ENCODE data around the gene ODC1.

Gene ODC1

DNA sequence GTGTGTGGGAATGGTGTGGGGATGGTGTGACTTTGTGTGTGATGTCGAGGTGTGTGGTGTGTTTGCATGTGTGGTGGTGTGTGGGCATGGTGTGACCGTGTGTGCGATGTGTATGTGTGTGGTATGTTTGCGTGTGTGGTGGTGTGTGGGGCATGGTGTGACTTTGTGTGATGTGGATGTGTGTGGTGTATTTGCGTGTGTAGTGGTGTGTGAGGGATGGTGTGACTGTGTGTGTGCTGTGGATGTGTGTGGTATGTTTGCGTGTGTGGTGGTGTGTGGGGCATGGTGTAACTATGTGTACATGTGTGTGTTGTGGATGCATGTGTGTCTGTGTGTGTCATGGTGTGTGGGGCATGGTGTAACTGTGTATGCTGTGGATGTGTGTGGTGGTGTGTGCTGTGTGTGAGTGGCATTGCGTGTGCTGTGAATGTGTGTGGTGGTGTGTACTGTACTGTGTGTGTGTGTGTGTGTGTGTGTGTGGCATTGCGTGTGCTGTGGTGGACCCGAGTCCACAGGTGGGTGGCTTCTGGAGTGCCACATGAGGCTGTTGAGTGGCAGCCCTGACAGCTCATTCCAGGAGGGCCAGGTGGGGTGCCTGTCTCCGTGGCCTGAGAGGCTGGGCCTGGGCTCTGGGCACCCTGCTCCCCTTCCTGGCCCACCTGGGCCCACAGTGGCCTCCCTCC lies 14.7 kb downstream of the ODC1 start:
- no peak for DNase-seq

DNA sequence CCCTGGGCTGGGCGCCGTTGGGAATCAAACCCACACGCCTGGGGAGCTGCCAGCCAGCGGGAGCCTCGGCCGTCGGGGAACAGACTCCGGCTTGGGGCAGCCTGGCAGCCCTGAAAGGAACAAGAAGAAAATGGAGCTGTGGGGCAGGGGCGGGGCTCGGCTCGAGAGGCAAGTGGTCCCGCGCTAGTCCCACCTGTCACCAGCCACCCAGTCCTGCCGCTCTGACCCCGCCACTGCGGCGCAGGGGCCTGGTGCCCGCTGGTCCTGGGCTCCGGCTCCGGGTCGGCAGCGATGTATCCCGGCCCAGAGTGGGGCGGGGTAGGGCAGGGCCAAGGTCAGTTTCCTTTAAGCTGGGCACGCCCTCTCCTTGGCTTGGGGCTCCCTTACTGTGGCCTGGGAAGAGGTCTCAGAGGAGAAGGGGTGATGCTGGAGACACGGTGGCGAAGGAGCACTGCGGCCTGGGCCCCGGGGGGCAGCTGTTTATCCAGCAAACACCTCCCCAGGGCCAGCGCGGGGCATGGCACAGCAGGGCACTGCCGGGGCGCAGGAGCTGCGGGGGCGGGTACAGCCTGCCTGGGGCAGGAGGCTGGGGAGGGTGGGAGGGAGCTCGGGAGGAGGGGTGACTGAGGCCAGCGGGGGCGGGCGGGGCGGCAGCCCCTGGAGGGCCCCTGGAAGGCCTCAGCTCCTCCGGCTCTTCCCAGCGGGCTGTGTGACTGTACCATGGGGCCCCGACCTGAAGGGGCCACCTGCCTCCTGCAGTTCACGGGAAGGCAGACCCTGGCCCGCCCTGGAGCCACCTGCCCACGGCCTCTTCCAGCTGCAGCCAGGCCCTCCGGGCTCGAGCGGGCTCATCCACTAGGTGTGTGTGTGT lies 15.6 kb downstream of the ODC1 start:
- DNase-seq: no peak

DNA sequence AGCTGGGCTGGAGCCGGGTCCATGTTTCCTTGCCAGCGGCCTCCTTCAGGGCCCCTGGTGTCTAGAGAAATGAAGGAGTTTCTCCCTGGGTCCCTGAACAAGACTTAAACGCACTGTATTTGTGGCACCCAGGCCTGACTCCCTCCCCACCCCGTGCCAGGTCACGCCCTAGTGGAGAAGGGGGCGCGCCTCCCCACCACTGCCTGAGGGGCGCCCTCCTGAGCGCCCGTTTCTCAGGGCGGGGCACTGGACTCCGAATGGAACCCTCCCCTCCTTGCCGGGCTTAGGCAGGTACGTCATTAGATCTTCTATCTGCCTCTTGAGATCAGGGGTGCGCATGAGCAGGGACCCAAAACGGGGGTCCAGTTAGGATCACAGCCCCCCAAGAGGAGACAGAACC lies 16.3 kb downstream of the ODC1 start:
- no peak for DNase-seq

DNA sequence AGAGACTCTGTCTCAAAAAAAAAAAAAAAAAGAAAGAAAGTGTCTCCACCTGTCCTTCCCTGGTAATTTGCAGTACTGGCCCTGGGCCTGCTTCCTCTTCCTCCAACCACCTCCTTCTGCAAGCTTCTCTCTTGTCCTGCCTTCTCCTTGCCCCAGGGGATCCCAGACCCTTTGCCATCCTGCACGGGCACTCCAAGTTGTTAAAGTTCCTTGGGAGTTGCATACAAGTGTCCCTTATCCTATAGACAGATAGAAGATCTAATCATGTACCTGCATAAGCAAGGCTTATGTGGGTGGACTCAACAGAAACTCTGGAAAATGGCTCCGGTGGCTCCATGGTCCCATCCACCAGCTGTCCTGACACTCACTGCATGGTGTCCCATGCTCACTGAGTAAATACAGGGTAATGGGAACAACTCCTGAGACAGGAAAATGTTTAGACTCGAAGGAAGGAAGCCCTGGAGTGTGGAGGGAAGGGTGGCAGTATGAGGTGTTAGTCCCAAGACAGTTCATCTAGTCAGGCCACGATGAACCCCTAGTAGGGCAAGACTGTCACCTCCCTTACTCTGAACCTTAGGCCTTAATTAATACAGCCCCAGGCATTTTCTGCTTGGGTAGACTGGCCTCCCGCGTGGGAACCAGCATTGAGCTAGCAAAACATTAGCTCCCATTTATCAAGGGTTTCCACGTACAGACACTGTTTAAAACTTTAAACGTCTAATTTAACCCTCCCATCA lies 17.1 kb downstream of the ODC1 start:
- DNase-seq: no peak

DNA sequence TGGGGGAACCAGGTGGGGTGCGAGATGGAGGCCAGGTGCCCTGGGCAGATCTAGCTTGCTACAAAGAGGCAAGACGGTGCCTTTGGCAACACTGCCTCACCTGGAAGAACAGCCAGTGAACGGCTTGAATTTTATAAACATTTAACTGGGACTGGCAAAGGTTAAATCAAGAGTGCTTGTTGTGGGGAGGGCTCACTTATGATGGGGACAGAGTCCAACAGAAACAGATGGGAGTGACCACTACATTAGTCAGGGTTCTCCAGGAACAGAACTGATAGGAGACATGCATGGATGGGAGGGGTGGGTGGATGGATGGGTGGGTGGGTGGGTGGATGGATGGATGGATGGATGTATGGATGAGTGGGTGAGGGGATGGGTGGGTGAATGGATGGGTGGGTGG lies 19.2 kb downstream of the ODC1 start:
- no peak for DNase-seq

DNA sequence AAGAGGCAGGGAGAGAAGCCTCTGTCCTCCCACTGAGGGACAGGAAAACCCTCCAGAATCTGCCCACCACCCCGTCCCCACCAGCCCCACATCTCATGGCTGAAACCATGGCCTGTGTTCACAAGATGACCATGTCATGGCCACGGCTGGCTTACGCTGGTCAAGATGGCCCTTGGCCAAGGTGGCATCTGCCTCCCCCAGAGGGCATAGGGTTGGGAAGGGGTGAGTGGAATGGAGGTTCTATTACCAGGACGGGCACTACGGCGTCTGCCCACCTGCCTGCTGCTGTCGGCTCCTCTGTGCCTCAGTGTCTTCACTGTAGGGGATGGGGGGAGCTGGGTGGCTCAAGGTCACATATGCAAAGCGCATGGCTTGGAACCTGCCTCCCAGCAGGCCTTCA lies 19.8 kb downstream of the ODC1 start:
- DNase-seq: no peak

DNA sequence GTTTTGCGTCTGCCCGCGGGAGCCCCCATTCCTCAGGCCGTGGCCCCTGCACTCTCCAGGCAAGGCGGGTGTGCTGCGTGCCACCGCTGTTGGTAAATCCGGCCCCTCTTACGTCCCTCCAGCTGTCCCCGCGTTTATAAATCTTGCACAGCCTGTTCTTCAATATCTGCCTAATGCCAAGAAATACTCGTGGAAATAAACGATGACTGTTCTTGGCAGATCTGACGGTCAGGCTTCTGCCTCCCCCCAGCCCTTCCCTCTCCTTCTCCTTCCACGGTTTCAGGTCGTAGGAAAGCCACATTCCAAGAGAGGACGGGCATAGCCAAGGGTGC lies 20.5 kb downstream of the ODC1 start:
- no peak for DNase-seq

DNA sequence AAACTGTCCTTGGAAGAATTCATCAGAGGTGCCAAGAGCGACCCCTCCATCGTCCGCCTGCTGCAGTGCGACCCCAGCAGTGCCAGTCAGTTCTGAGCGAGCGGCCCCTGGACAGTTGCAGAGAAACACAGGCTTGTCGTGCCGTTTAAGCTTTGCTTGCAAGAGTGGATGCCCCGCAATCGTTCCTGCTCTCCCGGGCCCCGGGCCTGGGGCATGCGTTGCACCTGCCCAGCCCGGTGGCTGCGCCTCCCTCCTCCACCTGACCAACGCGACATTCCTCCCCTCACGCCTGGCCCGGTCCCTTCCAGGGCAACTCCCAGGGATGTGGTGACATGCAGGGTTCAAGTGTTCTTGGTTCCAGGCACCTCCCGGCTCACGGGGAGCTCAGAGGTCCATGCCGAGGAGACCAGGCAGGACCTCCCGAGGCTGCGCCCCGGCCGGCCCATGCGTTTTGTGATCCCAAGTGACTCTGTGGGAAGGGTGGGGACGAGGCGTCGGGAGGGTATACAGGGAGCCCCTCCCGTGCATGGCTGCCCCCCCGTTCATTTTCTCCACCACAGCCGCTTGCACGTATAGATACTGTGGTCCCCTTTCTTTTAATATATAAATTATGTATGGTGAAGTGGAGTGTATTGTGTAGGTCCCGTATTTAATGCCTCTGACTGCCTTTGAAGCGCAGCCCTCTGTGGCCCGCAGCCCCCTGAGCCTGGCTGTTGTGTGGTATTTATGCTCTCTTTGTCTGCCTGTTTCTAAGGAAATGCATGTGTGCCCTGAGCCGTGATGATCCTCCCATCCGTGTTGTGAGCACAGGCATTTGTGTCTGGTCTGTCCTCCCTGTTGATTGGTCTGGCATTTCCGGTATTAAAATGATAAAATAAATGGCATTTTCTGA lies 21.2 kb downstream of the ODC1 start:
- no peak for DNase-seq

DNA sequence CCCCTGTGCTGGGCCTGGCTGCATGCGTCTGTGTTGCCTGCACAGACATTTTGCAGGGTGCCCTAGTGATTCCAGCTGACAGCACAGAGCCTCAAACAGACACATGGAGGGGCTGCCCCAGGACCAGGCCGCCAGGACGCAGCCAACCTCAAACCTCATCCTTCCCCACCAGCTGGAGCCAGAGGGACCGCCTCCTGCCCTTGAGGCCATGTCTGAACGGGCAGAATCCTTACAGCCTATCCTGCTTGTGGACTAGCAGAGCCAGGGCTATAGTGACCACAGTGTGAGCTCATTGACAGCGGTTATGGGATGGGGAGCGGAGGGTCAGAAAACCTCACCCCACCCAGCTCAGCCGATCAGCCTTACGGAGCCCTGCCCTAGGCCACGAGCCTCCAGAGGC lies 22.4 kb downstream of the ODC1 start:
- DNase-seq: no peak

DNA sequence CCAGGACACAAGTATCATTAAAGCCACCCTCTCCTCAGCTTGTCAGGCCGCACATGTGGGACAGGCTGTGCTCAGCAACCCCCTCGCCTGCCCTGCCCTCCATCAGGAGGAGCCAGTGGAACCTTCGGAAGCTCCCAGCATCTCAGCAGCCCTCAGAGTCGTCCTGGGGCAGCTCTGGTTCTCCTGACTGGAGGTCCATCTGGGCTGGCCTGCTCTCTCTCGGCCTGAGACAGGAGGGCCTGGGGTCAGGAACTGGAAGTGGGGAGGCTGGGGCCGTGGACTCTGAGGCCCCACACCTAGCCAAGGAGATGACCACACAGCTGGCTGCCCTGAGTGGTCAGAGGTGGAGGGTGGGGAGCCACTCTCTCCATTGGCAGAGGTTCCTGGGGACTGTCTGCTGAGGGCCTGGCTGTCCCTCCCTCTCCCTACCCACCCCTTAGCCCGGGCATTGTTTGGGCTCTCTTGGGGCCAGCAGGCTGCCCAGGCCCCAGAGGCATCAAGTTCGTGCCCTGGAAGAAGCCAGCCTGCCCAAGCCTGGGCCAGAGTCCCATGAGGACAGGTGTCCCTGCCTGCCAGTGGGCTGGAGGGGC lies 23.1 kb downstream of the ODC1 start:
- no peak for DNase-seq

DNA sequence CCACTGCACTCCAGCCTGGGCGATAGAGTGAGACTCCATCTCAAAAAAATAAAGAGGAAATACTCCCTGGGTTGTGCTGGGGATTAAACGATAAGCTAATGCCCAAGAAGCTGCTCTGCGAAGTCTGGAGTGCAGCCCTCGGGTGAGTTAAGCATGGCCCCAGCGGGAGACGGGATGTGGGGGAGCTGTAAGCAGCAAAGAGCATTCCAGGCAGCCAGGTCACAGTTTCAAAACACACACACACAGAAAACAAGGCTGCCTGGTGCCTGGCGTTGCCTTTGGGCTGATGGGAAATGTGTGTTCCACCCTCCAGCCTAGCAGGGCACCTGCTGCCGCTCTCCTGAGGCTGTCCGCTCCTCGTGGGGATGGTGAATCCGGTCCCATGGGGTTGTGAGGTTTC lies 24.1 kb downstream of the ODC1 start:
- DNase-seq: no peak

DNA sequence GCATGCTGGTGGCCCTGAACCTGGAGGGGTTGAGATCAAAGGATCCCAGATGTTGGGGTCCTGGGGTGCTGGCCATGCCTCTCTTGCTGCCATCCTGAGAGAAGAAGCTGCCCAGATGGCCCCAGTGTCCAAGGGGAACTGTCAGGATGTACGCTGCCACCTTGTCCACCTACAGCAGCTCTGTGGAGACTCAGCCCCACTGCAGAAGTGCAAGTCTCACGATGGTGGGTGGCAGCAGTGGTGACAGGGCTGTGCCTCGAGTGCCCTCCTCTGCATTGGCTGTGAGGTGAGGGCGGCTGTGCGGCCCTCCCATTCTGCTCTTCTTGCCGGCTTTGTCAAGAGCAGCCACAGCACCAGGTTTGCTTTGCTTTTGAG lies 24.7 kb downstream of the ODC1 start:
- DNase-seq: no peak

DNA sequence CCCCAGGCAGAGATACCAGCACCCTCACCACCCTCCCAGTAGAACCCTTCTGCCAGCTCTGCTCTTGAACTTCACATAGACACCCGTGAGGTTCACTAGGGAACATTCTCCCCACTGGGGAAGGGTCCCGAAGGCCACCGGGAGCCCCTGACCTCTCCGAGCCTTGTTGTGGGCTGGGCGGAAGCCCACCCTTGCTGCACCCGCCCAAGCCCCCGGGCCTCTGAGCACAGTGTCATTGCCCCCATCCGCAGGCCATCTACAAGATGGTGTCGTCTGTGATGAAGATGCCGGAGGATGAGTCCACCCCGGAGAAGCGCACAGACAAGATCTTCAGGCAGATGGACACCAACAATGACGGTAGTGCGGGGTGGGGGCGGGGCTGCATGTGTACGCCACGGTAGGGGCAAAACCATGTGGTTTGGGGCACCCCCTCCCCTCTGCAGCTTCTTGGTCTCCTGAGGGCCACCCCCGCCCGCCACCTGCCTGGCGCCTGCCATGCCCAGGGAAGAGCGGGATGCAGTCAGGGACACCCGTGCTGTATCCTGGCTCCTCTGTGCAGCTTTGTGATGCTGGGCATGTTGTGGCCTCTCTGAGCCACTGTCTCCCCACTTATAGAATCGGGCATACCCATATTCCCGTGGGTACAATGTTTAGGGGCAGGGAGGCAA lies 25.3 kb downstream of the ODC1 start:
- no peak for DNase-seq

DNA sequence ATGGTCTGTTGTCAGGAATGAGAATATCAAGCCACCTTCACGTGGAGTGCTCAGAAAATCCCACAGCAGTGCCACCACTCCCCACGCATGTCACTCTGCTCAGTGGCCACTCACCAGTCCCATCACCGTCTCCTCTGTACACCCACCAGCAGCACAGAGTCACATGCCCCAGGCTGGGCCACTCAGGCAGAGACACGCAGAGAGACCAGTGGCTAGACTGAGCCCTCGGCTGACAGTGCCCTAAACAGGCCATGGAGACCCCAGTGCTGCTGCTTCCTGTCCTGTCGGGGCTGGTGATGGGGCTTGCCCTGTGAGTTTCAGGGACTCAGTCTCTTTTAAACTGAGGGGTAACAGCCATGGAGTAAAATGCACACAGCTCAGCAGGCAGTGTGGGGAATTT lies 25.9 kb downstream of the ODC1 start:
- DNase-seq: no peak

DNA sequence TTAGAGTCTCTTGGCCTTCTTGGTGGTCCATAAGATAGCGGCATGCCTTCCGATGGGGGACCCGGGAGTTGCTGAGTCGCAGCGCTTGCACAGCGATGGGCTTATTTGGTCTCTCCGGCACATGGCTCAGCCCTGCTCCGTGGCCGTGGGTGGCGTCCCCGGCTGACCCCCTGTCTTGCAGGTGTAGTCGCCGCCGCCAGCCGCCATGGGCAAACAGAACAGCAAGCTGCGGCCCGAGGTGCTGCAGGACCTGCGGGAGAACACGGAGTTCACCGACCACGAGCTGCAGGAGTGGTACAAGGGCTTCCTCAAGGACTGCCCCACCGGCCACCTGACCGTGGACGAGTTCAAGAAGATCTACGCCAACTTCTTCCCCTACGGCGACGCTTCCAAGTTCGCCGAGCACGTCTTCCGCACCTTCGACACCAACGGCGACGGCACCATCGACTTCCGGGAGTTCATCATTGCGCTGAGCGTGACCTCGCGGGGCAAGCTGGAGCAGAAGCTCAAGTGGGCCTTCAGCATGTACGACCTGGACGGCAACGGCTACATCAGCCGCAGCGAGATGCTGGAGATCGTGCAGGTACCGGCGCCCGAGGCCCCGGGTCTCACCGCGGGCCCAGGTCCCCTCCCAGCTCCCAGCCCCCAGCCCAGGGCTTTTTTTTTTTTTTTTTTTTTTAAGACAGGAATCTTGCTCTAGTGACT lies 28.4 kb downstream of the ODC1 start:
- DNase-seq: no peak

DNA sequence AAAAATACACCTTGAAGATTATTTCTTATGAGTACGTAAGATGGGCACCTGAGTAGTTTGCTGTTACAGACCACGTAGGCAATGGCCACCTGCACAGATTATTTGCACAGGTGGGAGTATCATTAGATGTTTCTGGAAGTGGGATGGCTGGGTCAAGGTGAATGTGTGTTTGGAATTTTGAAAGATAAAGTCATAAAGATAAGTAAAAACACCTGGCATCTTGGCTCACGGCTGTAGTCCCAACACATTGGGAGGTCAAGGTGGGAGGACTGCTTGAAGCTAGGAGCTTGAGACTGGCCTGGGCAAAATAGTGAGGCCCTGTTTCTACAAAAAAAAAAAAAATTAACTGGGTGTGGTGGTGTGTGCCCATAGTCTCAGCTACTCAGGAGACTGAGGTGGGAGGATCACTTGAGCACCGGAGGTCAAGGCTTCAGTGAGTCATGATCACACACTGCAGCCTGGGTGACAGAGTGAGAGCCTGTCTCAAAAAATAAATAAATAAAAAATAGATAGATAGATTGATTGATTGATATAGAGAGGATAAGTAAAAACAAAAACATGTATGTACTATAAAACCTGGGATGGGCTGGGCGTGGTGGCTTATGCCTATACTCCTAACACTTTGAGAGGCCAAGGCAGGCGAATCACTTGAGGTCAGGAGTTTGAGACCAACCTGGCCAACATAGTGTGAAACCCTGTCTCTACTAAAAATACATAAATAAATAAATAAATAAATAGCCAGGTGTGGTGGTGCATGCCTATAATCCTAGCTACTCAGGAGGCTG lies 30.4 kb downstream of the ODC1 start:
- DNase-seq: no peak

DNA sequence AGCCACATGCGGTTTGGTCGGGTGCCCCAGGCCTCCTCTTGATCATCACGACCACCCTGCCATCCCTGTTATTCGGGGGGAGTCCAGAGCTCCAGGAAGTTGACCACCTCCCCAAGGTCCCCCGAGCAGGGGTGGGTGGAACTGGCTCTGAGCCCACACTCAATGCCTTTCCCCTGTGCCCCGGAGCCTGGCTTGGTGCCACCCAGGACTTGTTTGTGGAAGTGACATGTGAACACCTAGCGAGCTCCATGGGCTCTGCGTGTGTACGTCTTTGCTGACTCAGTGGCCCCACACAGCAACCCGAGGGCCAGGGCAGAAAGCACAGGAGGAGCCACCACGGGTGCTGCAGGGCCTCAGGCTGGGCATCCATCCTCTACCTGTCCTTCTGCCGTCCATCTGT lies 32.5 kb downstream of the ODC1 start:
- DNase-seq: no peak

DNA sequence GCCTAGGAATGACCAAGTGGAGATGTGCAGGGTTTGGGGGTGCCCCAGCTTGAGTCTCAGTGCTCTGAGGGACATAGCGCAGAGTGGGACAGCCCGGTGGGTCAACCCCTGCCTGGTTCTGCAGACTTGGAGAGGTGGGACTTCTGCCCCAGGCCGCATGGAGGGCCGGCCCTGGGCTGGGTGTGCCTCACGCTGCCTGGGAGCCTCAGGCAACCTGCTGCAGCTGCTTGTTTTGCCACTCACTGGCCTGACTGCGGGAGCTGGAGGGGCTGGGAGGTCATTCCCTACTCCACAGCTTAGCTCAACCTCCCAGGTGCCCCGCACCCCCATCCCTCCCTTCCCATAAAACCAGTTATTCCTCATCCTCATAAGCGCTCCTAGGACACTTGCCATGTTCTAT lies 33.1 kb downstream of the ODC1 start:
- DNase-seq: no peak

DNA sequence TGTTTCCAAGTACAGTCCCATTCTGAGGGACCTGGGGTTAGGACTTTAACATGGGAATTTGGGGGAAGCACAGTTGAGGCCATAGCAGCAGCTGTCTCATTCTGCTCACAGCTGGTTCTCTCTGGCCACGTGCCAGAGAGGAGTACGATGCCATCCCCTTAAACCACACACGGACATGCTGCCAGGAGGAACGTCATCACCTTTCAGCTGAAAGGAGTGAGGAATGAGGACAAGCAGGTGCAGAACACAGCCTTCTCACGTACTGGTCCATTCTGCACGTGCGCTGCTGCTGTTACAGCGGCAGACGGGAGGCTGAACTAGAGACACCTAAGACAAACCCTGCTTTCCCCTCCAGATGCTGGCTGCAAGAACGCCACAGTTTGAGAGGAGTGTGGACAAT lies 33.5 kb downstream of the ODC1 start:
- DNase-seq: no peak

DNA sequence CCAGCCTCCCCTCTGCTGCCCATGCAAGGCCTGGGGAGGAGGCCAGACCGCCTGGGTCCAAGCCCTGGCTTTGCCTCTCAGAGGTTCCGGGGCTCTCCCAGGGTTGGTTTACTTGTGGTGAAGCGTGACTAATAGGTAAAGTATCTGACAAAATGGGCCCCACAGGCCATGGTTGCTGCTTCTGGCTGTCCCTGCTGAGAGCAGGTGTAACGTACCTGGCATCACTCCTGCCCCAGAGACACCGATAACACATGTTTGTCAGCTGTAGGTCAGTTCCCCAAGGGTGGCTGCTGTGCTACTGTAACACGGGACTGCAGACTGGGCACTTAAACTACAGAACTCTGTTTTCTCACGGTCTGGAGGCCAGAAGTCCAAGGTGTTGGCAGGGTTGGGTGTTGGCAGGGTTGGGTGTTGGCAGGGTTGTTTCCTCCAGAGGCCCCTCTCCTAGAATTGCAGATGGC lies 34.1 kb downstream of the ODC1 start:
- DNase-seq: no peak

DNA sequence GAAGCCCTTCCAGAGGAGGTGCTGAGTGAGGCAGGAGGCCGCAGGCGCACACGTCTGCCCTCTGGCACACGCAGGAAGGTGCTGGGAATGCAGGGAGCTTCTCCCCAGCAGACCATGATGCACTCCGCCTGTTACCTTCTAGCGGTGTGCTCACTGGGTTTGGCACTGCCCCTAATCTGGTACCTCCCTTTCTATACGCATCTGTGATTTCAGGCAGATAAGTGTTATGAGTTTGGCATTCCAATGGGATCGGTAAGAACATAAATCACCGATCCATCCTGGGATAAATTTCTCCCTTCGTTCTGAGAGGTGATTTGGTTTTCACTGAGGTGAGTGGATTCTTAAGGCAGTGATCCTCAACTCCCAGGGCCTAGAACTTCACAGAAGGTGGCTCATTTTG lies 34.6 kb downstream of the ODC1 start:
- DNase-seq: no peak
